ENCODE measurements around the gene RPL11. TPM values are rescaled to one million over a fixed set of nuclear protein-coding genes. Genes with fewer than 3 reads are reported as not detected.

The RPL11 gene
- total and polyA plus RNA-seq, 4 donors: 270 to 816 (median 501) TPM

GRCh38 chr1:23720256-23720995 lies 28.8 kb downstream of the RPL11 start:
- H3K9me3 ChIP-seq (ENCODE audit: control insufficient read depth in 4 of 4, low read length in 3 of 4): no peaks in the 10 kb centered on the region
- H3K27ac ChIP-seq (ENCODE audit: low read depth in 1 of 2, low read length in 2 of 2): no peak overlapping the region
- H3K36me3 ChIP-seq (ENCODE audit: control insufficient read depth in 4 of 4, insufficient read depth in 3 of 4, low read depth in 1 of 4, low read length in 3 of 4): no peaks in the 10 kb centered on the region
- WGBS: 90% methylated on average over 10 of the region's 10 CpGs
- H3K4me1 ChIP-seq (ENCODE audit: control insufficient read depth in 4 of 4, insufficient read depth in 4 of 4, low read length in 3 of 4): peaks cover 0 to 7% (median 5%) of the 10 kb centered on the region in 4 donors
- no peaks in the 10 kb centered on the region for H3K27me3 ChIP-seq (ENCODE audit: control insufficient read depth in 4 of 4, insufficient read depth in 4 of 4, low read length in 3 of 4)
- TF ChIP-seq REST (IDR thresholded peaks at IDR 0.05): no peak
- no peak for TF ChIP-seq HNF4A (conservative IDR thresholded peaks at IDR 0.05)
- no peak for TF ChIP-seq TAF1 (conservative IDR thresholded peaks at IDR 0.05)
- TF ChIP-seq, protein P1, sequence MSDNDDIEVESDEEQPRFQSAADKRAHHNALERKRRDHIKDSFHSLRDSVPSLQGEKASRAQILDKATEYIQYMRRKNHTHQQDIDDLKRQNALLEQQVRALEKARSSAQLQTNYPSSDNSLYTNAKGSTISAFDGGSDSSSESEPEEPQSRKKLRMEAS (IDR thresholded peaks at IDR 0.05): no peak
- TF ChIP-seq NR2F2 (IDR thresholded peaks at IDR 0.05): no peak
- TF ChIP-seq, protein P2, sequence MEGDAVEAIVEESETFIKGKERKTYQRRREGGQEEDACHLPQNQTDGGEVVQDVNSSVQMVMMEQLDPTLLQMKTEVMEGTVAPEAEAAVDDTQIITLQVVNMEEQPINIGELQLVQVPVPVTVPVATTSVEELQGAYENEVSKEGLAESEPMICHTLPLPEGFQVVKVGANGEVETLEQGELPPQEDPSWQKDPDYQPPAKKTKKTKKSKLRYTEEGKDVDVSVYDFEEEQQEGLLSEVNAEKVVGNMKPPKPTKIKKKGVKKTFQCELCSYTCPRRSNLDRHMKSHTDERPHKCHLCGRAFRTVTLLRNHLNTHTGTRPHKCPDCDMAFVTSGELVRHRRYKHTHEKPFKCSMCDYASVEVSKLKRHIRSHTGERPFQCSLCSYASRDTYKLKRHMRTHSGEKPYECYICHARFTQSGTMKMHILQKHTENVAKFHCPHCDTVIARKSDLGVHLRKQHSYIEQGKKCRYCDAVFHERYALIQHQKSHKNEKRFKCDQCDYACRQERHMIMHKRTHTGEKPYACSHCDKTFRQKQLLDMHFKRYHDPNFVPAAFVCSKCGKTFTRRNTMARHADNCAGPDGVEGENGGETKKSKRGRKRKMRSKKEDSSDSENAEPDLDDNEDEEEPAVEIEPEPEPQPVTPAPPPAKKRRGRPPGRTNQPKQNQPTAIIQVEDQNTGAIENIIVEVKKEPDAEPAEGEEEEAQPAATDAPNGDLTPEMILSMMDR (IDR thresholded peaks at IDR 0.05; ENCODE audit: low read depth, low read length, missing input control): no peak
- no peak for TF ChIP-seq HNF4G (IDR thresholded peaks at IDR 0.05)
- TF ChIP-seq YY1 (IDR thresholded peaks at IDR 0.05): no peak
- no peak for TF ChIP-seq RAD21 (IDR thresholded peaks at IDR 0.05)
- no peak for TF ChIP-seq JUND (IDR thresholded peaks at IDR 0.05)
- TF ChIP-seq FOXA1 (IDR thresholded peaks at IDR 0.05): no peak
- TF ChIP-seq SP1 (IDR thresholded peaks at IDR 0.05): no peak
- no peak for TF ChIP-seq ATF3 (IDR thresholded peaks at IDR 0.05)
- no peak for TF ChIP-seq EGR1 (IDR thresholded peaks at IDR 0.05; ENCODE audit: low read depth in 2 of 2)
- TF ChIP-seq GABPA (IDR thresholded peaks at IDR 0.05 in 1 of 2, conservative IDR thresholded peaks at IDR 0.05 in 1 of 2): no peak
- no peak for TF ChIP-seq ZBTB33 (IDR thresholded peaks at IDR 0.05)
- no peak for TF ChIP-seq RXRA (IDR thresholded peaks at IDR 0.05)
- TF ChIP-seq FOXA2 (IDR thresholded peaks at IDR 0.05): no peak
- no peak for DNase-seq (ENCODE audit: low spot score)
- H3K4me3 ChIP-seq (ENCODE audit: low read depth in 1 of 3, low read length in 3 of 3): no peak overlapping the region
- H3K9ac ChIP-seq (ENCODE audit: low read depth in 1 of 2, low read length in 2 of 2): no peak overlapping the region
